ENCODE data around the gene TRIM24.

- TF ChIP-seq POLR2A (IDR thresholded peaks at IDR 0.05): no peak
- TF ChIP-seq, protein P1, sequence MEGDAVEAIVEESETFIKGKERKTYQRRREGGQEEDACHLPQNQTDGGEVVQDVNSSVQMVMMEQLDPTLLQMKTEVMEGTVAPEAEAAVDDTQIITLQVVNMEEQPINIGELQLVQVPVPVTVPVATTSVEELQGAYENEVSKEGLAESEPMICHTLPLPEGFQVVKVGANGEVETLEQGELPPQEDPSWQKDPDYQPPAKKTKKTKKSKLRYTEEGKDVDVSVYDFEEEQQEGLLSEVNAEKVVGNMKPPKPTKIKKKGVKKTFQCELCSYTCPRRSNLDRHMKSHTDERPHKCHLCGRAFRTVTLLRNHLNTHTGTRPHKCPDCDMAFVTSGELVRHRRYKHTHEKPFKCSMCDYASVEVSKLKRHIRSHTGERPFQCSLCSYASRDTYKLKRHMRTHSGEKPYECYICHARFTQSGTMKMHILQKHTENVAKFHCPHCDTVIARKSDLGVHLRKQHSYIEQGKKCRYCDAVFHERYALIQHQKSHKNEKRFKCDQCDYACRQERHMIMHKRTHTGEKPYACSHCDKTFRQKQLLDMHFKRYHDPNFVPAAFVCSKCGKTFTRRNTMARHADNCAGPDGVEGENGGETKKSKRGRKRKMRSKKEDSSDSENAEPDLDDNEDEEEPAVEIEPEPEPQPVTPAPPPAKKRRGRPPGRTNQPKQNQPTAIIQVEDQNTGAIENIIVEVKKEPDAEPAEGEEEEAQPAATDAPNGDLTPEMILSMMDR (IDR thresholded peaks at IDR 0.05): no peak
These were observed 24.7 kb upstream of the TRIM24 start for GRCh38 chr7:138435231-138435919.

All from ovary (tissue), 3 donors.